ENCODE results near the gene RPL15. TPM values are rescaled to one million over a fixed set of nuclear protein-coding genes. Genes with fewer than 3 reads are reported as not detected.

RPL15 gene
- total RNA-seq, 1 donor from 2014 or later = 1,629 TPM

DNA sequence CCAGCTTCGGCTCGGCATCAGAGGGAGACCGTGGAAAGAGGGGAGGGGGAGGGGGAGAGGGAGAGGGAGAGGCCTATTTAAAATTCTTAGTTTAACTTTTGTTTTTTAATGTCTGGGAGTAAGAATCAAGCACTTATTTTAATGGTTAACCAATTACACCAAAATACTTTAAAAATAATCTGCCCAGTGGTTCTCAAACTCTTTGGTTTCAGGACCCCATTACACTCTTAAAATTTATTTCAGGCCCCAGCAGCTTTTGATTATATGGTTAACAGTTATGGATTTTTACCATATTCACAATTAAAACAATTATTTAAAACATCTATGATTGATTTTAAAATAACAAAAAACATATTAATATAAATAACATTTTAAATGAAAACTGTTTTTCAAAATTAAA is 44.6 kb upstream of the RPL15 start:
- H3K27me3 Mint-ChIP-seq (ENCODE audit: low read depth, unreplicated experiment) = no peaks in the 10 kb centered on the region
- Histone ChIP-seq H3K27me3 (ENCODE audit: insufficient read depth, low read length) (no peaks in the 10 kb centered on the region), H3K4me1 (ENCODE audit: insufficient read depth, low read length) (peaks cover 23% of the 10 kb centered on the region), H3K4me3 (ENCODE audit: insufficient read depth, low read depth, low read length) (no peak overlapping the region), H3K9me3 (ENCODE audit: insufficient read depth, low read depth, low read length) (no peaks in the 10 kb centered on the region), H4K20me1 (ENCODE audit: insufficient read depth, low read length) (peaks cover 65% of the 10 kb centered on the region), H3K9ac (ENCODE audit: low read length) (no peak overlapping the region), H3K36me3 (ENCODE audit: insufficient read depth, low read length) (no peaks in the 10 kb centered on the region), H3K79me2 (ENCODE audit: insufficient read depth, low read length) (peaks cover 33% of the 10 kb centered on the region), H3K4me2 (ENCODE audit: low read length) (no peak overlapping the region), H3K27ac (ENCODE audit: low read depth, low read length) (no peak overlapping the region), H2AFZ (ENCODE audit: low read depth, low read length) (no peak overlapping the region)
- H3K4me1 Mint-ChIP-seq (ENCODE audit: low read depth, unreplicated experiment) = peaks cover 42% of the 10 kb centered on the region
- no peak overlapping the region for H3K27ac Mint-ChIP-seq (ENCODE audit: unreplicated experiment)
- DNase-seq (ENCODE audit: low read depth) = no peak
- H3K36me3 Mint-ChIP-seq (ENCODE audit: low read depth, unreplicated experiment) = no peaks in the 10 kb centered on the region
- no peak overlapping the region for H3K4me3 Mint-ChIP-seq (ENCODE audit: unreplicated experiment)
- FAIRE-seq = no peak
- TF ChIP-seq, protein P1, sequence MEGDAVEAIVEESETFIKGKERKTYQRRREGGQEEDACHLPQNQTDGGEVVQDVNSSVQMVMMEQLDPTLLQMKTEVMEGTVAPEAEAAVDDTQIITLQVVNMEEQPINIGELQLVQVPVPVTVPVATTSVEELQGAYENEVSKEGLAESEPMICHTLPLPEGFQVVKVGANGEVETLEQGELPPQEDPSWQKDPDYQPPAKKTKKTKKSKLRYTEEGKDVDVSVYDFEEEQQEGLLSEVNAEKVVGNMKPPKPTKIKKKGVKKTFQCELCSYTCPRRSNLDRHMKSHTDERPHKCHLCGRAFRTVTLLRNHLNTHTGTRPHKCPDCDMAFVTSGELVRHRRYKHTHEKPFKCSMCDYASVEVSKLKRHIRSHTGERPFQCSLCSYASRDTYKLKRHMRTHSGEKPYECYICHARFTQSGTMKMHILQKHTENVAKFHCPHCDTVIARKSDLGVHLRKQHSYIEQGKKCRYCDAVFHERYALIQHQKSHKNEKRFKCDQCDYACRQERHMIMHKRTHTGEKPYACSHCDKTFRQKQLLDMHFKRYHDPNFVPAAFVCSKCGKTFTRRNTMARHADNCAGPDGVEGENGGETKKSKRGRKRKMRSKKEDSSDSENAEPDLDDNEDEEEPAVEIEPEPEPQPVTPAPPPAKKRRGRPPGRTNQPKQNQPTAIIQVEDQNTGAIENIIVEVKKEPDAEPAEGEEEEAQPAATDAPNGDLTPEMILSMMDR (IDR thresholded peaks at IDR 0.05; ENCODE audit: insufficient read depth, low read depth, low read length) = no peak
- no peak for TF ChIP-seq EZH2 (IDR thresholded peaks at IDR 0.05; ENCODE audit: insufficient read depth, low read length)
- H3K9me3 Mint-ChIP-seq (ENCODE audit: unreplicated experiment) = no peaks in the 10 kb centered on the region

DNA sequence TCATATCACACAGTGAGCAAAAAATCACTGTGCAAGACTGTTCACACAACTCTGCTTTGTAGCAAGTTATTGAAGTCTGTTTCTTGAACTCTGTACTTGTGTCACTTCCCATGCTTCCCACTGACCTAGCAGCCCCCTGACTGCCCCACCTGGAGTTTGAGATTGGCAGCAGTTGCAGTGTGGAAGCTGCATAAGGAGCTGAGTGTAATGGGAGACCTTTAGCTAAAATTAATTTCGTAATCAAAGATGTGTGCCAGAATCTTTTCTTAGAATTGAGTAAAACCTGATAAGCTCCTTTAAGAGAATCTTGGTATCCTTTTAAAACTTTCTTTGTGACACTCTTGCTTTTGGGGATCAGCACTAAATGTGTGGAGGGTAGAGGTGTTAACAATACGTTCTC is 43.0 kb upstream of the RPL15 start:
- H3K9ac ChIP-seq (ENCODE audit: low read length) = peak overlapping the region; percentile 16
- H3K36me3 Mint-ChIP-seq (ENCODE audit: low read depth, unreplicated experiment) = no peaks in the 10 kb centered on the region

More for the DNA sequence above, 43.0 kb upstream of the RPL15 start:
- no peak overlapping the region for H3K4me3 ChIP-seq (ENCODE audit: insufficient read depth, low read depth, low read length)
- Mint-ChIP-seq H3K27ac (ENCODE audit: unreplicated experiment) (no peak overlapping the region), H3K27me3 (ENCODE audit: low read depth, unreplicated experiment) (no peaks in the 10 kb centered on the region), H3K4me1 (ENCODE audit: low read depth, unreplicated experiment) (peaks cover 42% of the 10 kb centered on the region), H3K4me3 (ENCODE audit: unreplicated experiment) (no peak overlapping the region), H3K9me3 (ENCODE audit: unreplicated experiment) (no peaks in the 10 kb centered on the region)
- H3K4me2 ChIP-seq (ENCODE audit: low read length) = peak overlapping the region; percentile 57
- TF ChIP-seq, protein P1 (IDR thresholded peaks at IDR 0.05; ENCODE audit: insufficient read depth, low read depth, low read length) = no peak
- no peak for TF ChIP-seq EZH2 (IDR thresholded peaks at IDR 0.05; ENCODE audit: insufficient read depth, low read length)
- peaks cover 67% of the 10 kb centered on the region for H4K20me1 ChIP-seq (ENCODE audit: insufficient read depth, low read length)
- FAIRE-seq (no peak), DNase-seq (ENCODE audit: low read depth) (no peak)
- peaks cover 46% of the 10 kb centered on the region for H3K79me2 ChIP-seq (ENCODE audit: insufficient read depth, low read length)
- peaks cover 32% of the 10 kb centered on the region for H3K4me1 ChIP-seq (ENCODE audit: insufficient read depth, low read length)
- peaks cover 2% of the 10 kb centered on the region for H3K36me3 ChIP-seq (ENCODE audit: insufficient read depth, low read length)
- H3K27me3 ChIP-seq (ENCODE audit: insufficient read depth, low read length) = no peaks in the 10 kb centered on the region
- H3K27ac ChIP-seq (ENCODE audit: low read depth, low read length) = no peak overlapping the region
- H2AFZ ChIP-seq (ENCODE audit: low read depth, low read length) = no peak overlapping the region
- peaks cover 2% of the 10 kb centered on the region for H3K9me3 ChIP-seq (ENCODE audit: insufficient read depth, low read depth, low read length)

Data from astrocyte (in vitro differentiated cells and primary cell).